ENCODE data around the gene PSG5. TPM values are rescaled to one million over a fixed set of nuclear protein-coding genes. Genes with fewer than 3 reads are reported as not detected.
"Not testable (repeated sequence)": the region's sequence is repeated elsewhere in the genome, so short reads cannot be mapped to it uniquely, and the experiment has no call there.

PSG5 gene
- not detected for total RNA-seq
- polyA plus RNA-seq (2013, experiment 1 of 2): not detected
- not detected for polyA plus RNA-seq (2013, experiment 2 of 2)
- 0 to 0.08 (median 0) reads per million in 172 experiments for total RNA-seq

DNA sequence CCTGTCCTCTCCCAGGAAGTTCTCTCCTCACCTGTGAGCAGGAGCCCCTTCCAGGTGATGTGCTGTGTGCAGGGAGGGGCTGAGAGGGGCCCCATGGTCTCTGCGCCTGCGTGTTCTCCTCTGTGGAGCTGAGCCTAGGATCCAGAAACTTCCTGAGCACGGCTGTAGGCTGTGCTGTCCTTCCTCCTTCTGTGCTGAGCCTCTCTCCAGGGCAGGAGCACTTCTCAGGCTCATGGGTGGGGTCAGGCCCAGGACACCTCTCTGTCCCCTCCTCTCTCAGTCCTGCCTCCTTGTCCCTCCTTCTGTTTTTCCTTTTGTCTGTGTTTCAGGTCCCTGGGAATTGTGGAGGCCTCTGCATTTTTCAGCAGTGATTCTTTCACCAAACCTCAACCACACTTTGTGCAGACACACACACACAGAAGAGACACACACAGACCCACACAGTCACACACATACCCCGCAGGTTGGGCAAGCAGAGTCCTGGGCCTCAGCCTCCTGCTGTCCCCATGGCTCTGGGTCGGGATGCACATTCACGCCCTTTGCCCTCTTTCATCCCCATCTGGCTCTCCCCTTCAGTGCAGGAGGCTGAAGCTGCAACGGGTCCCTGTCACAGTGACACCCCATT is at the start of gene PSG5:
Gene PSG5 (minus strand): TSS at position 226 of the 625 bp plus-strand sequence. CDS start 131 bp downstream, at position 95.
- H3K27me3 ChIP-seq (ENCODE audit: control insufficient read depth in 1 of 2, insufficient read depth in 2 of 2, low read length in 2 of 2); H3K4me3 Mint-ChIP-seq; H3K36me3 ChIP-seq (ENCODE audit: insufficient read depth, low read length); CTCF ChIA-PET; POLR2A ChIA-PET; H3K27ac ChIP-seq (ENCODE audit: low read depth in 1 of 2, low read length in 2 of 2); H3K4me1 Mint-ChIP-seq (ENCODE audit: low read depth); H3K36me3 Mint-ChIP-seq (ENCODE audit: low read depth); H3K9me3 ChIP-seq (ENCODE audit: control insufficient read depth in 1 of 2, insufficient read depth in 1 of 2, low read length in 2 of 2); H3K4me1 ChIP-seq (ENCODE audit: insufficient read depth, low read length); ATAC-seq (ENCODE audit: poor library complexity); intact Hi-C loops (cut with DNase I, micrococcal nuclease); H3K27ac Mint-ChIP-seq; DNase-seq; H3K4me3 ChIP-seq (ENCODE audit: low read length); H3K9me3 Mint-ChIP-seq: not testable (repeated sequence)
- peaks cover 40% of the 10 kb centered on the region for H3K27me3 Mint-ChIP-seq

DNA sequence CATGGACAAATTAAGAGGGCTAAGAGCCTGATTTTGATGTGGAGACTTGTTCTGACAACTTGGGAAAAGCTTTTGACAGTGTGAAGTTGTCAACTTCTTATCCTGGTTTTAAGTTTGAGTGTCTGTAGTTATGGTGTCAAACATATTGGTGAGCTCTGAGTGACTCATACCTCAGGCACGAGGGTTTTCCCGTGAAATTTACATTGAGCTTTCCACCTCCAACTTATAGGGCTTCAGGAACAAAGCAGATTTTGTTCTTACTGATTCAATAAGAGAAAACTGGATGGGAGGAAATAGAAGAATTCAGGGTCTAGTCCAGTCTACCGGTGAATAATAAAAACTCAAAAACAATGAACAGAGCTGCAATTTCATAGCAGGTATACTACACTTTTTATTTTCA is 49.4 kb upstream of the PSG5 start:
- CTCF ChIA-PET; H3K4me1 ChIP-seq (ENCODE audit: insufficient read depth, low read length); H3K27me3 Mint-ChIP-seq; H3K36me3 Mint-ChIP-seq (ENCODE audit: low read depth); H3K36me3 ChIP-seq (ENCODE audit: insufficient read depth, low read length); H3K9me3 ChIP-seq (ENCODE audit: control insufficient read depth in 1 of 2, insufficient read depth in 1 of 2, low read length in 2 of 2); POLR2A ChIA-PET; H3K4me3 ChIP-seq (ENCODE audit: low read length); ATAC-seq (ENCODE audit: poor library complexity); intact Hi-C loops (cut with DNase I, micrococcal nuclease); H3K27ac ChIP-seq (ENCODE audit: low read depth in 1 of 2, low read length in 2 of 2); H3K27ac Mint-ChIP-seq; H3K4me3 Mint-ChIP-seq; H3K4me1 Mint-ChIP-seq (ENCODE audit: low read depth); DNase-seq; H3K27me3 ChIP-seq (ENCODE audit: control insufficient read depth in 1 of 2, insufficient read depth in 2 of 2, low read length in 2 of 2): not testable (repeated sequence)
- H3K9me3 Mint-ChIP-seq: peaks cover 16% of the 10 kb centered on the region

DNA sequence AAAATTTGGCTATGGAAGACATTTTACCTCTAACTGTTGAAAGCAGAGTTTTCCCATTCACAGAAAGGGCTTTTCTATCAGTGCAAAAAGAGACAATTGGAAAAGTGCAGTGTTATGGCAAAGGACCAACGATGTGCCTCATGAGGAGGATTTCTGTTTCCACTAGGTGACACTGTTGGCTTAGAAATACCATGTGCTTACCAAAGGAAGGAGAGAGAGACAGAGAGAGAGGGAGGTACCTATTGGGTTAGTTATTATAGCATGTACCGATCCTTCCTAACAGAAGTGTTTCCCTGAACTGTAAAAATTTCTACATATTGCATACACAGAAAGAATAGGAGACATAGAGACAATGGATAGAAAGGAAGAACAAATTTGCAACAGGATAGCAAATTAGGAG is 43.0 kb upstream of the PSG5 start:
- intact Hi-C loops (cut with DNase I, micrococcal nuclease): no loop called here
- H3K4me3 ChIP-seq (ENCODE audit: low read length): no peak overlapping the region
- no peak for ATAC-seq (ENCODE audit: poor library complexity)
- TF ChIP-seq, protein P1, sequence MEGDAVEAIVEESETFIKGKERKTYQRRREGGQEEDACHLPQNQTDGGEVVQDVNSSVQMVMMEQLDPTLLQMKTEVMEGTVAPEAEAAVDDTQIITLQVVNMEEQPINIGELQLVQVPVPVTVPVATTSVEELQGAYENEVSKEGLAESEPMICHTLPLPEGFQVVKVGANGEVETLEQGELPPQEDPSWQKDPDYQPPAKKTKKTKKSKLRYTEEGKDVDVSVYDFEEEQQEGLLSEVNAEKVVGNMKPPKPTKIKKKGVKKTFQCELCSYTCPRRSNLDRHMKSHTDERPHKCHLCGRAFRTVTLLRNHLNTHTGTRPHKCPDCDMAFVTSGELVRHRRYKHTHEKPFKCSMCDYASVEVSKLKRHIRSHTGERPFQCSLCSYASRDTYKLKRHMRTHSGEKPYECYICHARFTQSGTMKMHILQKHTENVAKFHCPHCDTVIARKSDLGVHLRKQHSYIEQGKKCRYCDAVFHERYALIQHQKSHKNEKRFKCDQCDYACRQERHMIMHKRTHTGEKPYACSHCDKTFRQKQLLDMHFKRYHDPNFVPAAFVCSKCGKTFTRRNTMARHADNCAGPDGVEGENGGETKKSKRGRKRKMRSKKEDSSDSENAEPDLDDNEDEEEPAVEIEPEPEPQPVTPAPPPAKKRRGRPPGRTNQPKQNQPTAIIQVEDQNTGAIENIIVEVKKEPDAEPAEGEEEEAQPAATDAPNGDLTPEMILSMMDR (IDR thresholded peaks at IDR 0.05): no peak
- Mint-ChIP-seq H3K9me3 (peaks cover 18% of the 10 kb centered on the region), H3K4me3 (no peak overlapping the region), H3K27ac (no peak overlapping the region), H3K4me1 (ENCODE audit: low read depth) (no peaks in the 10 kb centered on the region), H3K27me3 (no peaks in the 10 kb centered on the region), H3K36me3 (ENCODE audit: low read depth) (peaks cover 6% of the 10 kb centered on the region)
- no peaks in the 10 kb centered on the region for H3K36me3 ChIP-seq (ENCODE audit: insufficient read depth, low read length)
- POLR2A ChIA-PET: no interaction called here
- no peaks in the 10 kb centered on the region for H3K27me3 ChIP-seq (ENCODE audit: control insufficient read depth in 1 of 2, insufficient read depth in 2 of 2, low read length in 2 of 2)
- no peak overlapping the region for H3K27ac ChIP-seq (ENCODE audit: low read depth in 1 of 2, low read length in 2 of 2)
- no peak for DNase-seq
- peaks cover 11 to 34% of the 10 kb centered on the region in 2 experiments for H3K9me3 ChIP-seq (ENCODE audit: control insufficient read depth in 1 of 2, insufficient read depth in 1 of 2, low read length in 2 of 2)
- H3K4me1 ChIP-seq (ENCODE audit: insufficient read depth, low read length): no peaks in the 10 kb centered on the region
- CTCF ChIA-PET: no interaction called here

DNA sequence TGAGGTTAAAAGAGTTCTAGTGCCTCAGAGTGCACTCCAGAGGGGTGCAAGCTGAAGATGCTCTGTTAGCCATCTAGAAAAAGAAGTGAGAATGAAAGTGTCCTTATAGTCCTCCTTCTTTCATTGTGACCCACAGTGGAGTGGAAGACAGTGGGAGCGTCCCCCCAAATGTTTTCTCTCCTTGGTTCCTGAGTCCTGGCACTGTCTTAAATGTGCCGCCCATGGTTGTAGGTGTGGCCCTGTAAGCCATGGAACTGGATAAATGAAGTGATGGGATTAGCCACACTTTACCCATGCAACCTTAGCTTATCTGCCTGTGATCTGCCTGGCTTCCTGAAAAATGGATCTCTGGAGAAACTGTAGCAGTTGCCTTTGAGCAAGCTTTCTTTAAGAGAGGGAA is 42.4 kb upstream of the PSG5 start:
- H3K27me3 ChIP-seq (ENCODE audit: control insufficient read depth in 1 of 2, insufficient read depth in 2 of 2, low read length in 2 of 2); H3K4me1 ChIP-seq (ENCODE audit: insufficient read depth, low read length); ATAC-seq (ENCODE audit: poor library complexity); H3K27ac Mint-ChIP-seq; intact Hi-C loops (cut with DNase I, micrococcal nuclease); DNase-seq; POLR2A ChIA-PET; H3K36me3 Mint-ChIP-seq (ENCODE audit: low read depth); CTCF ChIA-PET; H3K4me3 Mint-ChIP-seq; H3K4me3 ChIP-seq (ENCODE audit: low read length); H3K4me1 Mint-ChIP-seq (ENCODE audit: low read depth); H3K27me3 Mint-ChIP-seq; H3K36me3 ChIP-seq (ENCODE audit: insufficient read depth, low read length); H3K27ac ChIP-seq (ENCODE audit: low read depth in 1 of 2, low read length in 2 of 2): not testable (repeated sequence)
- peaks cover 14% of the 10 kb centered on the region for H3K9me3 Mint-ChIP-seq
- H3K9me3 ChIP-seq (ENCODE audit: control insufficient read depth in 1 of 2, insufficient read depth in 1 of 2, low read length in 2 of 2): peaks cover 11 to 34% of the 10 kb centered on the region in 2 experiments

DNA sequence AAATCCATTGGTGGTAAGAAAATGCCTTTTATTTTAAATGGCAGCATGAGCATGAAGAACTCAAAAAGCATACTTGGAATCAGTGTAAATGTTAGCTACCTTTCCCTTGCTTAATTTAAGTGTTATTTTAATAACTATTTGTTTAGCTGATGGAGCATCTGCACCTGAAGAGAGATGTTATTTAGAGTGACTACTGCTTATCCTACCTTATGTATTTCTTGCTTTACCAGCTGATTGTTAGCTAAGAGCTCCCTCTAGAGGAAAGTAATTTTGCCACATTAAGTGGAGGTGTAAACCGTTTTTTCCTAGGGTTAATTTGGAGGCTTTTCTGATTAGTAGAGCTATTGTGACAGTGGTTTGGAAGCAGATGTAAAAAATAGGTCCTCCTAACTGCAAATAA is 40.6 kb upstream of the PSG5 start:
- H3K36me3 ChIP-seq (ENCODE audit: insufficient read depth, low read length); CTCF ChIA-PET; H3K4me3 ChIP-seq (ENCODE audit: low read length); H3K4me3 Mint-ChIP-seq; H3K36me3 Mint-ChIP-seq (ENCODE audit: low read depth); H3K4me1 ChIP-seq (ENCODE audit: insufficient read depth, low read length); intact Hi-C loops (cut with DNase I, micrococcal nuclease); H3K4me1 Mint-ChIP-seq (ENCODE audit: low read depth); H3K27me3 Mint-ChIP-seq; ATAC-seq (ENCODE audit: poor library complexity); H3K27me3 ChIP-seq (ENCODE audit: control insufficient read depth in 1 of 2, insufficient read depth in 2 of 2, low read length in 2 of 2); POLR2A ChIA-PET; H3K27ac ChIP-seq (ENCODE audit: low read depth in 1 of 2, low read length in 2 of 2); H3K27ac Mint-ChIP-seq; DNase-seq: not testable (repeated sequence)
- peaks cover 17 to 34% of the 10 kb centered on the region in 2 experiments for H3K9me3 ChIP-seq (ENCODE audit: control insufficient read depth in 1 of 2, insufficient read depth in 1 of 2, low read length in 2 of 2)
- peaks cover 12% of the 10 kb centered on the region for H3K9me3 Mint-ChIP-seq

All from CD4-positive, alpha-beta T cell (primary cell).